B cell (primary cell): Measurements from ENCODE around the gene FMN2. TPM values are rescaled to one million over a fixed set of nuclear protein-coding genes. Genes with fewer than 3 reads are reported as not detected.

Source experiments
- ATAC-seq: fragments of 200-7000 bp; cut with Tn5 transposase; one replicate; pipeline ENCODE4 v1.10.0; 2021; ENCODE audit warnings: low read depth, mild to moderate bottlenecking, moderate number of reproducible peaks, moderate library complexity
- CTCF ChIA-PET: fragments of 350-600 bp; sonication (Branson Sonifier 250); formaldehyde crosslinking; loops from one replicate; lab custom pipeline; 2021; ENCODE audit warnings: antibody characterized with exemption, inconsistent platforms; lab: Charles Lee
- POLR2A ChIA-PET: fragments of 350-600 bp; sonication (Branson Sonifier 250); formaldehyde crosslinking; loops from one replicate; lab custom pipeline; 2021; ENCODE audit warnings: antibody characterized with exemption; lab: Charles Lee
- DNase-seq: peaks from one replicate; pipeline ENCODE4 v3.0.0; 2013
- H2AFZ ChIP-seq: 2 replicates; pipeline ENCODE4 v1.6.1; 2012; ENCODE audit warnings: mild to moderate bottlenecking, low read depth, low read length; ENCODE audit not compliant: insufficient read depth, poor library complexity, severe bottlenecking
- H3K27ac ChIP-seq, 2 donors: 1 replicate in 1 of 2; 2 replicates in 1 of 2; pipeline ENCODE4 v1.5.1; 2012 to 2013; ENCODE audit warnings: low read length in 2 of 2, mild to moderate bottlenecking in 2 of 2, moderate library complexity in 1 of 2
- H3K27me3 ChIP-seq, 4 experiments: fragments of 200-600 bp in 1 of 4; sonication (generic) in 1 of 4; replicated peaks in 1 of 4; 1 replicate in 2 of 4; 2 replicates in 2 of 4; pipeline versions ENCODE4 v1.6.1 to v1.7.0; 2013 to 2016; ENCODE audit warnings: low read length in 3 of 4, mild to moderate bottlenecking in 2 of 4, mixed read lengths in 1 of 4, moderate library complexity in 1 of 4; ENCODE audit not compliant: insufficient read depth in 4 of 4, control insufficient read depth in 3 of 4; ENCODE audit errors: control extremely low read depth in 1 of 4
- H3K36me3 ChIP-seq, 2 experiments: replicated peaks in 1 of 2; 1 replicate in 1 of 2; 2 replicates in 1 of 2; pipeline versions ENCODE4 v1.6.1 to v1.7.1; 2013; ENCODE audit warnings: low read length in 1 of 2; ENCODE audit not compliant: insufficient read depth in 2 of 2, control insufficient read depth in 1 of 2; ENCODE audit errors: control extremely low read depth in 1 of 2, extremely low read depth in 1 of 2
- H3K4me1 ChIP-seq, 2 donors: fragments of 200-600 bp in 1 of 2; sonication (generic) in 1 of 2; 1 replicate in 1 of 2; 2 replicates in 1 of 2; pipeline versions ENCODE4 v1.5.1 to v1.6.1; 2013 to 2017; ENCODE audit warnings: low read length in 2 of 2; ENCODE audit not compliant: control insufficient read depth in 2 of 2, insufficient read depth in 2 of 2
- H3K4me2 ChIP-seq: replicated peaks from 2 replicates; pipeline ENCODE3; 2012; ENCODE audit warnings: mild to moderate bottlenecking, low read depth, low read length; ENCODE audit not compliant: poor library complexity, severe bottlenecking
- H3K4me3 ChIP-seq, 5 experiments: fragments of 200-600 bp in 1 of 5; sonication (generic) in 1 of 5; 1 replicate in 3 of 5; 2 replicates in 2 of 5; pipeline versions ENCODE4 v1.5.1 to v1.7.0; 2011 to 2016; ENCODE audit warnings: low read length in 4 of 5, mild to moderate bottlenecking in 4 of 5, low read depth in 2 of 5, control low read depth in 1 of 5, moderate library complexity in 1 of 5; ENCODE audit not compliant: insufficient read depth in 1 of 5; ENCODE audit errors: control extremely low read depth in 1 of 5, extremely low read depth in 1 of 5
- H3K79me2 ChIP-seq: fragments of 200-600 bp; sonication (generic); one replicate; pipeline ENCODE4 v1.6.0; 2016; ENCODE audit warnings: low read length; ENCODE audit not compliant: control insufficient read depth, insufficient read depth
- H3K9ac ChIP-seq: fragments of 200-600 bp; sonication (generic); 2 replicates; pipeline ENCODE4 v1.6.1; 2017; ENCODE audit warnings: mild to moderate bottlenecking, low read length, moderate library complexity
- H3K9me3 ChIP-seq, 3 donors: one replicate each; pipeline versions ENCODE4 v1.6.1 to v1.7.1; 2013; ENCODE audit warnings: low read length in 2 of 3; ENCODE audit not compliant: control insufficient read depth in 2 of 3, insufficient read depth in 1 of 3; ENCODE audit errors: control extremely low read depth in 1 of 3
- H4K20me1 ChIP-seq: 2 replicates; pipeline ENCODE4 v1.6.0; 2012; ENCODE audit warnings: mild to moderate bottlenecking, low read length; ENCODE audit not compliant: insufficient read depth, control insufficient read depth, poor library complexity, severe bottlenecking
- H3K27ac Mint-ChIP-seq: one replicate; pipeline ENCODE4 v1.8.0; 2021; ENCODE audit warnings: mixed read lengths
- H3K27me3 Mint-ChIP-seq: one replicate; pipeline ENCODE4 v1.8.0; 2021; ENCODE audit warnings: mixed read lengths
- H3K4me1 Mint-ChIP-seq: one replicate; pipeline ENCODE4 v1.8.0; 2021; ENCODE audit warnings: mixed read lengths
- H3K4me3 Mint-ChIP-seq: one replicate; pipeline ENCODE4 v1.8.0; 2021; ENCODE audit warnings: mixed read lengths
- H3K9me3 Mint-ChIP-seq: one replicate; pipeline ENCODE4 v1.8.0; 2022; ENCODE audit warnings: mixed read lengths; ENCODE audit not compliant: insufficient read depth
- EZH2 ChIP-seq: IDR thresholded peaks from 2 replicates; pipeline ENCODE4 v1.6.1; 2012; ENCODE audit warnings: borderline replicate concordance, low read depth, mild to moderate bottlenecking, moderate library complexity, low read length; ENCODE audit not compliant: insufficient read depth, poor library complexity, severe bottlenecking
- WGBS: methylation state at CpG from one replicate; pipeline ENCODE4 v1.1.5; 2013; ENCODE audit warnings: missing lambda C conversion rate; ENCODE audit not compliant: insufficient coverage; 5-methylcytosine and 5-hydroxymethylcytosine counted together
- intact Hi-C: fragments of 100-400 bp; cut with micrococcal nuclease; formaldehyde crosslinking; loops from one replicate; pipeline ENCODE4 v1.10.0; 2022
- polyA plus RNA-seq: library from polyadenylated mRNA; depleted of rRNA; stranded (reverse); fragments of >200 nt; gene quantifications from 2 replicates; pipeline ENCODE4 v1.2.3, GENCODE V29; 2012
- total RNA-seq, 2 donors: library from RNA; stranded (reverse); fragments of 120-200 nt in 1 of 2; gene quantifications; 1 replicate in 1 of 2; 2 replicates in 1 of 2; pipeline versions ENCODE4 v1.2.3 to v1.2.4, GENCODE V29; 2013 to 2022
- TF ChIP-seq, protein P1 (sequence below): fragments of 200-600 bp; IDR thresholded peaks from one replicate; pipeline ENCODE4 v1.8.0; 2022; ENCODE audit warnings: antibody characterized with exemption, mild to moderate bottlenecking

FMN2 gene
- total and polyA plus RNA-seq, 2 donors (not counting 1 experiment from before 2014, with no cell fraction given): not detected

DNA sequence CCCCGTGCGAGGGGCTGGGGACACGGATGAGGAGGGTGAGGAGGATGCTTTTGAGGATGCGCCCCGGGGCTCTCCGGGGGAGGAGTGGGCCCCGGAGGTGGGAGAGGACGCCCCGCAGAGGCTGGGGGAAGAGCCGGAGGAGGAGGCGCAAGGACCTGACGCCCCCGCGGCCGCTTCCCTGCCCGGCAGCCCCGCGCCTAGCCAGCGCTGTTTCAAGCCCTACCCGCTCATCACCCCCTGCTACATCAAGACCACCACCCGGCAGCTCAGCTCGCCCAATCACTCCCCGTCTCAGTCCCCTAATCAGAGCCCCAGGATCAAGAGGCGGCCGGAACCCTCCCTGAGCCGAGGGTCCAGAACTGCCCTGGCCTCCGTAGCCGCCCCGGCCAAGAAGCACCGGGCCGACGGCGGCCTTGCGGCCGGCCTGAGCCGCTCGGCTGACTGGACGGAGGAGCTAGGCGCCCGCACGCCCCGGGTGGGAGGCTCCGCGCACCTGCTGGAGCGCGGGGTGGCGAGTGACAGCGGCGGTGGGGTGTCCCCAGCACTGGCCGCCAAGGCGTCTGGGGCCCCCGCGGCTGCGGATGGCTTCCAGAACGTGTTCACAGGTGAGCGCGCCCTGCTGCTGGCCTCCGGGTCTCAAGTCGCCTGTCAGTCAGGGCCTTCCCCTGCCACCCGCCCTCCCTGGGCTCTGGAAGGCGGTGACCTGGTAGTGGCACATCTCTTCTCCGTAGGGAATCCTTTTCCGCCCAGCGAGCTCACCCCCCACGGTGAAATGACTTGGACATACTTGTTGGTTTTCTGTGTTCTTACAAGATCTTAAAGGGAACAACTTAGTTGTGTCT, 1.7 kb downstream of the FMN2 start:
- H2AFZ ChIP-seq: no peak overlapping the region
- TF ChIP-seq, protein P1, sequence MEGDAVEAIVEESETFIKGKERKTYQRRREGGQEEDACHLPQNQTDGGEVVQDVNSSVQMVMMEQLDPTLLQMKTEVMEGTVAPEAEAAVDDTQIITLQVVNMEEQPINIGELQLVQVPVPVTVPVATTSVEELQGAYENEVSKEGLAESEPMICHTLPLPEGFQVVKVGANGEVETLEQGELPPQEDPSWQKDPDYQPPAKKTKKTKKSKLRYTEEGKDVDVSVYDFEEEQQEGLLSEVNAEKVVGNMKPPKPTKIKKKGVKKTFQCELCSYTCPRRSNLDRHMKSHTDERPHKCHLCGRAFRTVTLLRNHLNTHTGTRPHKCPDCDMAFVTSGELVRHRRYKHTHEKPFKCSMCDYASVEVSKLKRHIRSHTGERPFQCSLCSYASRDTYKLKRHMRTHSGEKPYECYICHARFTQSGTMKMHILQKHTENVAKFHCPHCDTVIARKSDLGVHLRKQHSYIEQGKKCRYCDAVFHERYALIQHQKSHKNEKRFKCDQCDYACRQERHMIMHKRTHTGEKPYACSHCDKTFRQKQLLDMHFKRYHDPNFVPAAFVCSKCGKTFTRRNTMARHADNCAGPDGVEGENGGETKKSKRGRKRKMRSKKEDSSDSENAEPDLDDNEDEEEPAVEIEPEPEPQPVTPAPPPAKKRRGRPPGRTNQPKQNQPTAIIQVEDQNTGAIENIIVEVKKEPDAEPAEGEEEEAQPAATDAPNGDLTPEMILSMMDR: no peak
- TF ChIP-seq EZH2: no peak
- POLR2A ChIA-PET: no interaction called here
- Mint-ChIP-seq H3K4me1 (peaks cover 5% of the 10 kb centered on the region), H3K4me3 (no peak overlapping the region), H3K27ac (no peak overlapping the region), H3K27me3 (peaks cover 35% of the 10 kb centered on the region), H3K9me3 (no peaks in the 10 kb centered on the region)
- no peaks in the 10 kb centered on the region for H3K36me3 ChIP-seq
- H4K20me1 ChIP-seq: no peaks in the 10 kb centered on the region
- CTCF ChIA-PET: interaction anchor here (1.1 kb wide), 1 partner anchor 57 kb away, joined by 3 read pairs; no protein-coding TSS in a partner anchor
- H3K79me2 ChIP-seq: no peaks in the 10 kb centered on the region
- intact Hi-C loops: no loop called here
- no peak overlapping the region for H3K27ac ChIP-seq
- peaks cover 0 to 10% (median 0%) of the 10 kb centered on the region in 3 donors for H3K9me3 ChIP-seq
- H3K27me3 ChIP-seq: peaks cover 0 to 17% (median 11%) of the 10 kb centered on the region in 4 experiments
- H3K4me2 ChIP-seq: no peak overlapping the region
- no peak overlapping the region for H3K4me3 ChIP-seq
- DNase-seq: no peak
- no peak for ATAC-seq
- no peaks in the 10 kb centered on the region for H3K4me1 ChIP-seq
- H3K9ac ChIP-seq: no peak overlapping the region
- WGBS: 15% methylated on average over 63 of the region's 65 CpGs
